Right lobe of liver (tissue), 4 donors: Measurements from ENCODE around the gene LRP5.

Experiments used
- CTCF ChIP-seq, 4 donors: fragments of 200-600 bp in 3 of 4; fragments of 450-650 bp in 1 of 4; IDR thresholded peaks; one replicate each; pipeline versions ENCODE4 v1.5.1 to v1.8.0; 2016 to 2022; ENCODE audit warnings: antibody characterized with exemption in 4 of 4, mild to moderate bottlenecking in 2 of 4
- POLR2A ChIP-seq: fragments of 450-650 bp; IDR thresholded peaks from one replicate; pipeline ENCODE4 v1.6.1; 2017; ENCODE audit warnings: antibody characterized with exemption, mild to moderate bottlenecking
- donor health status: DM: no; HTN: no; CAD: no.
- donor health status: DM: no; HTN: no; CAD: no.
- donor health status: DM: no; HTN: yes; CAD: no.

GRCh38 chr11:68361702-68362101 is 49.3 kb downstream of the LRP5 start:
- no peak for TF ChIP-seq CTCF (IDR thresholded peaks at IDR 0.05)
- no peak for TF ChIP-seq POLR2A
